Epithelial cell of esophagus (primary cell): ENCODE data around the gene UFC1.

Experiments used
- DNase-seq: peaks from one replicate; pipeline ENCODE4 v3.0.0; 2010; ENCODE audit warnings: low read depth
- H3K4me3 ChIP-seq: 2 replicates; pipeline ENCODE4 v1.5.1; 2011; ENCODE audit warnings: mild to moderate bottlenecking, low read length, control low read depth
- TF ChIP-seq, protein P1 (sequence below): IDR thresholded peaks from 2 replicates; pipeline ENCODE4 v1.5.1; 2011; ENCODE audit warnings: low read depth, mild to moderate bottlenecking, low read length, control low read depth, inconsistent platforms; ENCODE audit not compliant: insufficient read depth; ENCODE audit errors: missing control alignments

UFC1 gene

GRCh38 chr1:161117759-161118581 lies 35.8 kb upstream of the UFC1 start, which contains the start of the genes NIT1 and PFDN2:
NIT1 (plus strand) TSS chr1:161118105; CDS start chr1:161118177, 72 bp downstream.
PFDN2 (minus strand) TSS chr1:161118037; CDS start chr1:161118026, 11 bp downstream.
- TF ChIP-seq, protein P1, sequence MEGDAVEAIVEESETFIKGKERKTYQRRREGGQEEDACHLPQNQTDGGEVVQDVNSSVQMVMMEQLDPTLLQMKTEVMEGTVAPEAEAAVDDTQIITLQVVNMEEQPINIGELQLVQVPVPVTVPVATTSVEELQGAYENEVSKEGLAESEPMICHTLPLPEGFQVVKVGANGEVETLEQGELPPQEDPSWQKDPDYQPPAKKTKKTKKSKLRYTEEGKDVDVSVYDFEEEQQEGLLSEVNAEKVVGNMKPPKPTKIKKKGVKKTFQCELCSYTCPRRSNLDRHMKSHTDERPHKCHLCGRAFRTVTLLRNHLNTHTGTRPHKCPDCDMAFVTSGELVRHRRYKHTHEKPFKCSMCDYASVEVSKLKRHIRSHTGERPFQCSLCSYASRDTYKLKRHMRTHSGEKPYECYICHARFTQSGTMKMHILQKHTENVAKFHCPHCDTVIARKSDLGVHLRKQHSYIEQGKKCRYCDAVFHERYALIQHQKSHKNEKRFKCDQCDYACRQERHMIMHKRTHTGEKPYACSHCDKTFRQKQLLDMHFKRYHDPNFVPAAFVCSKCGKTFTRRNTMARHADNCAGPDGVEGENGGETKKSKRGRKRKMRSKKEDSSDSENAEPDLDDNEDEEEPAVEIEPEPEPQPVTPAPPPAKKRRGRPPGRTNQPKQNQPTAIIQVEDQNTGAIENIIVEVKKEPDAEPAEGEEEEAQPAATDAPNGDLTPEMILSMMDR: no peak
- peak; percentile 89 for DNase-seq
- H3K4me3 ChIP-seq: peak within 1 kb of the TSS; percentile 97

DNA sequence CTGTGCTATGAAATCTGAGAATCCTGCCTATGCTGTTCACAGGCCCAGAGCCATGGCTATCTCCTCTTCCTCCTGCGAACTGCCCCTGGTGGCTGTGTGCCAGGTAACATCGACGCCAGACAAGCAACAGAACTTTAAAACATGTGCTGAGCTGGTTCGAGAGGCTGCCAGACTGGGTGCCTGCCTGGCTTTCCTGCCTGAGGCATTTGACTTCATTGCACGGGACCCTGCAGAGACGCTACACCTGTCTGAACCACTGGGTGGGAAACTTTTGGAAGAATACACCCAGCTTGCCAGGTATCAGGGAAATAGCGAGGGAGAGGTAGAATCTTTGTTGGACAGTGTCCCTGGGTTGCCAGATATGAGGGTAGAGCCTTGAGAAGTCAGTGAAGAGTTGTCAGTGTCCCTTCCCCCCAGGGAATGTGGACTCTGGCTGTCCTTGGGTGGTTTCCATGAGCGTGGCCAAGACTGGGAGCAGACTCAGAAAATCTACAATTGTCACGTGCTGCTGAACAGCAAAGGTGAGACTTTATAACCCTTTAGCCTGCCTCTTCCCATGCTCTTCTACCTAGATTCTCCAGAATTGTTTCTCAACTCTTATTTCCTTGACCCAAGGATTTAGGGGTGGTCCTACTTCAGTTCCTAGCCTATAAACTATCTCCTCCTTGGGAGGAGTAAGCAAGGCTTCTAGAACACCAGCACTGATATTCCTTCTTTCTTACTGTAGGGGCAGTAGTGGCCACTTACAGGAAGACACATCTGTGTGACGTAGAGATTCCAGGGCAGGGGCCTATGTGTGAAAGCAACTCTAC lies 34.5 kb upstream of the UFC1 start:
- DNase-seq: peak; percentile 96
- TF ChIP-seq, protein P1: peak; percentile 64

DNA sequence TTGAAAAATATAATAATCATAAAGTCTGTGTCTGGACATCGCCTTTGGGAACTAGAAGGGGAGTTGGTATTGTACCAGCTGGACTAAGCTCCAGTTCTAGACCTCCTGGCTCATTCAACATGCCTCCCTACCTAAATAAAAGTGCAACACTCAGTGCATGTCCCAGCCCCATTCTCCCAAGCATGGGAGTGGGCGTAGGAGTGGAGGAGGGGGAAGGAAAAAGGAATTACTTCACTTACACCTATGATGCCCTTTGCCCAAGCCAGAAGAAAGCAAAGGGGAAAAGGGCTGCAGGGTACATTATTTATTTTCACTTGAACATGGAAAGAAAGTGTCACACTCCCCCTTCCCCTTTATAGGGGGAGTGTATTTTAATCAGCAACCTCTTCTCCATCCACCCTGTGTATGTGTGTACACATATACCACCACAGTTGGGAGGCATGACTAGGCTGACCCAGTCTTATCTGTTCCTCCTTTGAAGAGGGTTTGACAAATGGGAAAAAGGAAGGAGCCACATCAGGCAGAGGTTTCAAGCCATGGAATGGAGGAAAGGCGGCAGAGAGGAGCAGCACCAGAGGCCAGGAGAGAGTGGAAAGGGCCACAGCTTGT lies 32.6 kb upstream of the UFC1 start:
- TF ChIP-seq, protein P1: no peak
- no peak overlapping the region for H3K4me3 ChIP-seq
- DNase-seq: no peak

More for the DNA sequence above, 34.5 kb upstream of the UFC1 start:
- peak overlapping the region; percentile 97 for H3K4me3 ChIP-seq

DNA sequence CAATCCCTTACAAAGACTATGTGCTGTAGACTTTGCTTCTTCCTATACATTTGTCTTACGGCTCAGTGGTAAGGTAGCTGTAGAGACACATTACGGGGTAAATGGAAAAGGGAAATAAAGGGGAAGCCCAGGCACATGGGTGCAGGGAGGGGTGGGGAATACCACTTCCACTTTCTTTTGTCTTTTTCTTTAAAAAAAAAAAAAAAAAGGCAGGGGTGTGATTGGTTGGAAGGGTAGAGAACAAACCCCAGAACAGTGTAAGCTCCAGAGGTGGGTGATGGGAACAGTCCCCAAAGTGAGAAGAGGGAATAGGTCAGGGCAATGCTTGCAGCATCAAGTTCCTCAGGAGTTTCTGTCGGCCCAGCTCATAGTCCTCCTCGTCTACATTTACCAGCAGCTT lies 31.9 kb upstream of the UFC1 start:
- no peak for DNase-seq
- H3K4me3 ChIP-seq: no peak overlapping the region
- TF ChIP-seq, protein P1: no peak

- H3K4me3 ChIP-seq: no peak overlapping the region
- no peak for DNase-seq
- TF ChIP-seq, protein P1: no peak
Observed at GRCh38 chr1:161122967-161123366, 30.8 kb upstream of the UFC1 start.

- TF ChIP-seq, protein P1: no peak
- H3K4me3 ChIP-seq: no peak overlapping the region
- no peak for DNase-seq
Observed at GRCh38 chr1:161127649-161128048, 26.1 kb upstream of the UFC1 start.
